HepG2 (cell line): ENCODE measurements around the gene CEP131. TPM values are rescaled to one million over a fixed set of nuclear protein-coding genes. Genes with fewer than 3 reads are reported as not detected.

ENCODE experiments used
- ATAC-seq: fragments of 200-7000 bp; cut with Tn5 transposase; 3 replicates; pipeline ENCODE4 v1.9.1; 2020; ENCODE audit warnings: mild to moderate bottlenecking, moderate library complexity
- BruUV-seq: library from RNA; stranded (reverse); fragments of 400-500 nt; replicated peaks from 2 replicates; lab custom pipeline; 2021; lab: Mats Ljungman, UMichigan
- CTCF ChIA-PET: fragments of 300-600 bp; formaldehyde crosslinking; extraction: SDS; loops from one replicate; lab custom pipeline; 2021; ENCODE audit warnings: low total read pairs, inconsistent platforms, low intra/inter-chr PET ratio; lab: Yijun Ruan, JAX
- POLR2A ChIA-PET: fragments of 350-600 bp; sonication (Branson Sonifier 250); formaldehyde crosslinking; loops from one replicate; lab custom pipeline; 2020; ENCODE audit warnings: antibody characterized with exemption, inconsistent platforms; lab: Yijun Ruan, JAX
- DNase-seq: peaks from one replicate; pipeline ENCODE4 v3.0.0-alpha.2; 2015; ENCODE audit warnings: low spot score
- FAIRE-seq: peaks from 3 replicates; lab custom pipeline; 2011; peaks lifted over from hg19 to GRCh38; lab: Jason Lieb, UNC
- H2AFZ ChIP-seq: one replicate; pipeline ENCODE4 v1.6.1; 2011; ENCODE audit warnings: low read length, inconsistent platforms
- H3K27ac ChIP-seq: fragments of 300-600 bp; 3 replicates; pipeline ENCODE4 v1.8.0; 2011; ENCODE audit warnings: mixed run types, mild to moderate bottlenecking, mixed read lengths, low read length, inconsistent platforms; ENCODE audit not compliant: insufficient read depth; ENCODE audit errors: extremely low read length
- H3K27me3 ChIP-seq, 2 experiments: fragments of 200-600 bp in 1 of 2; 2 replicates in 1 of 2; 3 replicates in 1 of 2; pipeline versions ENCODE4 v1.6.0 to v1.8.0; 2011; ENCODE audit warnings: low read length in 2 of 2, mild to moderate bottlenecking in 2 of 2, moderate library complexity in 2 of 2, inconsistent platforms in 1 of 2; ENCODE audit not compliant: insufficient read depth in 2 of 2, control insufficient read depth in 1 of 2
- H3K36me3 ChIP-seq, 2 experiments: fragments of 200-600 bp in 1 of 2; replicated peaks in 1 of 2; 2 replicates in 1 of 2; 3 replicates in 1 of 2; pipeline versions ENCODE4 v1.5.1 to v1.8.0; 2011; ENCODE audit warnings: low read length in 2 of 2, inconsistent platforms in 1 of 2; ENCODE audit not compliant: insufficient read depth in 2 of 2, control insufficient read depth in 1 of 2
- H3K4me1 ChIP-seq: 2 replicates; pipeline ENCODE4 v1.5.1; 2012; ENCODE audit warnings: low read length, inconsistent platforms; ENCODE audit not compliant: insufficient read depth
- H3K4me2 ChIP-seq: 2 replicates; pipeline ENCODE4 v1.6.0; 2011; ENCODE audit warnings: low read depth, low read length, inconsistent platforms
- H3K4me3 ChIP-seq, 3 experiments: fragments of 200-600 bp in 1 of 3; sonication (generic), shearing (Covaris generic) in 1 of 3; replicated peaks in 1 of 3; 2 replicates each; pipeline ENCODE4 v1.5.1; 2011 to 2016; ENCODE audit warnings: low read length in 3 of 3, inconsistent platforms in 2 of 3, low read depth in 2 of 3, mild to moderate bottlenecking in 2 of 3, control low read depth in 1 of 3, mixed read lengths in 1 of 3; ENCODE audit not compliant: insufficient read depth in 1 of 3
- H3K79me2 ChIP-seq: one replicate; pipeline ENCODE4 v1.6.1; 2011; ENCODE audit warnings: low read length, inconsistent platforms; ENCODE audit not compliant: insufficient read depth
- H3K9ac ChIP-seq: 2 replicates; pipeline ENCODE4 v1.6.0; 2011; ENCODE audit warnings: mild to moderate bottlenecking, low read depth, low read length, inconsistent platforms; ENCODE audit not compliant: insufficient read depth
- H3K9me3 ChIP-seq: 2 replicates; pipeline ENCODE4 v1.5.1; 2012; ENCODE audit warnings: mild to moderate bottlenecking, low read length
- H4K20me1 ChIP-seq: 2 replicates; pipeline ENCODE4 v1.6.0; 2011; ENCODE audit warnings: inconsistent platforms, mild to moderate bottlenecking, low read length, moderate library complexity; ENCODE audit not compliant: insufficient read depth
- AGO2 ChIP-seq: fragments of 200-400 bp; formaldehyde crosslinking; optimal IDR thresholded peaks from 2 replicates; pipeline ENCODE3; 2017; ENCODE audit warnings: mild to moderate bottlenecking, low read depth, low read length, moderate library complexity
- BRCA1 ChIP-seq: sonication (generic); formaldehyde crosslinking; IDR thresholded peaks from 2 replicates; pipeline ENCODE4 v1.4.0; 2020; ENCODE audit warnings: missing genetic modification reagents
- HNRNPUL1 ChIP-seq: fragments of 200-400 bp; formaldehyde crosslinking; IDR thresholded peaks from 2 replicates; pipeline ENCODE4 v1.6.1; 2017; ENCODE audit warnings: low read depth, mild to moderate bottlenecking, low read length, moderate library complexity
- LCORL ChIP-seq, 2 experiments: fragments of 450-650 bp in 1 of 2; sonication (generic) in 1 of 2; formaldehyde crosslinking in 1 of 2; IDR thresholded peaks; 2 replicates each; pipeline versions ENCODE4 v1.5.0 to v1.6.1; 2017 to 2020; ENCODE audit warnings: antibody characterized with exemption in 1 of 2, missing genetic modification reagents in 1 of 2
- PLRG1 ChIP-seq: fragments of 450-650 bp; conservative IDR thresholded peaks from 2 replicates; pipeline ENCODE4 v1.6.1; 2016
- TEAD2 ChIP-seq: sonication (generic); formaldehyde crosslinking; IDR thresholded peaks from 2 replicates; pipeline ENCODE4 v1.9.0; 2021; ENCODE audit warnings: missing genetic modification reagents
- ZBTB38 ChIP-seq: sonication (generic); formaldehyde crosslinking; IDR thresholded peaks from 2 replicates; pipeline ENCODE4 v1.5.1; 2020; ENCODE audit warnings: mild to moderate bottlenecking, missing genetic modification reagents
- ZNF274 ChIP-seq: sonication (generic); formaldehyde crosslinking; IDR thresholded peaks from 2 replicates; pipeline ENCODE4 v1.5.1; 2020; ENCODE audit warnings: mild to moderate bottlenecking, missing genetic modification reagents
- ZNF724P ChIP-seq: sonication (generic); formaldehyde crosslinking; IDR thresholded peaks from 2 replicates; pipeline ENCODE4 v1.8.0; 2022; ENCODE audit warnings: missing genetic modification reagents, borderline replicate concordance
- ZNF773 ChIP-seq: sonication (generic); formaldehyde crosslinking; IDR thresholded peaks from 2 replicates; pipeline ENCODE4 v1.4.0; 2020; ENCODE audit warnings: missing genetic modification reagents, borderline replicate concordance
- ZSCAN12 ChIP-seq: sonication (generic); formaldehyde crosslinking; IDR thresholded peaks from 2 replicates; pipeline ENCODE4 v1.9.0; 2021; ENCODE audit warnings: mild to moderate bottlenecking, missing genetic modification reagents
- ZSCAN30 ChIP-seq: sonication (generic); formaldehyde crosslinking; IDR thresholded peaks from 2 replicates; pipeline ENCODE4 v1.5.0; 2020; ENCODE audit warnings: mild to moderate bottlenecking, missing genetic modification reagents
- WGBS: methylation state at CpG from one replicate; pipeline ENCODE4 v1.1.6; 2017; ENCODE audit warnings: low lambda C conversion rate; 5-methylcytosine and 5-hydroxymethylcytosine counted together
- in situ Hi-C: cut with HindIII; loops from 2 replicates; pipeline ENCODE4 v1.10.0; 2017; ENCODE audit warnings: low pct_unique_long_range_greater_than_20kb; ENCODE audit not compliant: extremely low pct_ligation_motif_present
- intact Hi-C: fragments of 100-400 bp; cut with micrococcal nuclease; formaldehyde crosslinking; loops from one replicate; pipeline ENCODE4 v1.10.0; 2022; ENCODE audit not compliant: unreplicated experiment
- polyA plus RNA-seq, 8 experiments: library from polyadenylated mRNA; depleted of rRNA in 3 of 8; stranded (reverse) in 7 of 8; unstranded in 1 of 8; fragments of >200 nt; fragmentation: Illumina TruSeq in 4 of 8; extraction: Trizol in 4 of 8; gene quantifications; 2 replicates each; pipeline versions ENCODE4 v1.2.1 to v1.2.3, GENCODE V29; 2011 to 2016; ENCODE audit warnings: low read depth in 4 of 8, missing spikeins in 1 of 8, mixed read lengths in 1 of 8; ENCODE audit not compliant: insufficient read depth in 1 of 8
- total RNA-seq, 5 experiments: library from RNA; depleted of rRNA; stranded (reverse); fragments of >200 nt; fragmentation: Illumina TruSeq; extraction: Trizol; gene quantifications; 2 replicates each; pipeline ENCODE4 v1.2.3, GENCODE V29; 2016; ENCODE audit warnings: low read depth in 1 of 5
- TF ChIP-seq, protein P1 (sequence below): sonication (generic); formaldehyde crosslinking; IDR thresholded peaks from 2 replicates; pipeline ENCODE4 v1.8.1; 2023; ENCODE audit warnings: mild to moderate bottlenecking, inconsistent platforms, moderate library complexity, missing genetic modification reagents, borderline replicate concordance

The CEP131 gene
- total and polyA plus RNA-seq, 2 of the 13 experiments (the other 11 are each of a cell fraction or from before 2014, with no cell fraction given): 5.0 to 16.8 TPM

- FAIRE-seq: no peak
- in situ Hi-C loops: no loop called here
- Histone ChIP-seq H3K79me2 (no peaks in the 10 kb centered on the region), H3K36me3 (peaks cover 15 to 33% of the 10 kb centered on the region in 2 experiments; a peak in 4 of 5 replicates), H3K4me3 (no peak overlapping the region), H2AFZ (no peak overlapping the region), H3K9ac (no peak overlapping the region), H3K9me3 (no peaks in the 10 kb centered on the region), H3K27me3 (no peaks in the 10 kb centered on the region)
- DNase-seq: no peak
- BruUV-seq: no TSS peak
- TF ChIP-seq AGO2 (peak; percentile 36), ZNF773 (CRISPR knock-in tag) (no peak), ZNF274 (0 out of 2 replicates have a peak, but pooled peaks have one; percentile 32), ZSCAN12 (no peak), BRCA1 (CRISPR knock-in tag) (no peak), PLRG1 (no peak)
- TF ChIP-seq, all 625 proteins: peak for 2
- Histone ChIP-seq H4K20me1 (no peaks in the 10 kb centered on the region; the same call in 1 of the 2 replicates), H3K4me2 (no peak overlapping the region), H3K27ac (no peak overlapping the region), H3K4me1 (no peaks in the 10 kb centered on the region)
- POLR2A ChIA-PET: no interaction called here
- intact Hi-C loops: no loop called here
- ATAC-seq: no peak
- CTCF ChIA-PET: no interaction called here
- 93% methylated on average over 45 of the region's 45 CpGs for WGBS
These were observed 26.0 kb downstream of the CEP131 start for GRCh38 chr17:81196505-81197408.

- CTCF ChIA-PET: no interaction called here
- no peaks in the 10 kb centered on the region; the same call in 1 of the 2 replicates for H4K20me1 ChIP-seq
- H3K4me1 ChIP-seq: no peaks in the 10 kb centered on the region
- H2AFZ ChIP-seq: no peak overlapping the region
- H3K27ac ChIP-seq: no peak overlapping the region
- ATAC-seq (no peak), FAIRE-seq (no peak), DNase-seq (no peak)
- no TSS peak for BruUV-seq
- WGBS: 96% methylated on average over 13 of the region's 14 CpGs
- POLR2A ChIA-PET: no interaction called here
- H3K9me3 ChIP-seq: no peaks in the 10 kb centered on the region
- peaks cover 12 to 35% of the 10 kb centered on the region in 2 experiments; a peak in 4 of 5 replicates for H3K36me3 ChIP-seq
- intact Hi-C loops (no loop called here), in situ Hi-C loops (no loop called here)
- H3K9ac ChIP-seq: no peak overlapping the region
- H3K4me2 ChIP-seq: no peak overlapping the region
- no peaks in the 10 kb centered on the region for H3K79me2 ChIP-seq
- no peak overlapping the region for H3K4me3 ChIP-seq
- no peaks in the 10 kb centered on the region for H3K27me3 ChIP-seq
- TF ChIP-seq TEAD2: no peak
- TF ChIP-seq ZSCAN30: no peak
- no peak for TF ChIP-seq HNRNPUL1
- no peak for TF ChIP-seq LCORL (IDR thresholded peaks at IDR 0.05)
- no peak for TF ChIP-seq LCORL (CRISPR knock-in tag; IDR thresholded peaks at IDR 0.05)
- TF ChIP-seq, protein P1, sequence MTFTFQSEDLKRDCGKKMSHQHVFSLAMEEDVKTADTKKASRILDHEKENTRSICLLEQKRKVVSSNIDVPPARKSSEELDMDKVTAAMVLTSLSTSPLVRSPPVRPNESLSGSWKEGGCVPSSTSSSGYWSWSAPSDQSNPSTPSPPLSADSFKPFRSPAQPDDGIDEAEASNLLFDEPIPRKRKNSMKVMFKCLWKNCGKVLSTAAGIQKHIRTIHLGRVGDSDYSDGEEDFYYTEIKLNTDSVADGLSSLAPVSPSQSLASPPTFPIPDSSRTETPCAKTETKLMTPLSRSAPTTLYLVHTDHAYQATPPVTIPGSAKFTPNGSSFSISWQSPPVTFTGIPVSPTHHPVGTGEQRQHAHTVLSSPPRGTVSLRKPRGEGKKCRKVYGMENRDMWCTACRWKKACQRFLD: no peak
- TF ChIP-seq ZBTB38: no peak
- no peak for TF ChIP-seq ZNF724P (CRISPR knock-in tag)
These were observed 26.7 kb downstream of the CEP131 start for GRCh38 chr17:81195941-81196495.
